DOHH2 (cell line): ENCODE measurements around the gene CNOT4.
A peak's percentile ranks its signal among the peaks of the same experiment; 100 is the strongest.
"Not testable (repeated sequence)": the region's sequence is repeated elsewhere in the genome, so short reads cannot be mapped to it uniquely, and the experiment has no call there.

ENCODE experiments used
- H3F3A ChIP-seq: fragments of 200-600 bp; sonication (generic), shearing (Covaris generic); 2 replicates; pipeline ENCODE4 v1.6.0; 2016; ENCODE audit warnings: antibody characterized with exemption, mild to moderate bottlenecking; ENCODE audit not compliant: control insufficient read depth, insufficient read depth
- H3K27ac ChIP-seq: fragments of 200-600 bp; sonication (generic); 2 replicates; pipeline ENCODE4 v1.5.1; 2014; ENCODE audit warnings: low read depth, mild to moderate bottlenecking, low read length, moderate library complexity
- H3K27me3 ChIP-seq: fragments of 200-600 bp; sonication (generic); 2 replicates; pipeline ENCODE4 v1.6.1; 2014; ENCODE audit warnings: mild to moderate bottlenecking, low read length, mixed read lengths; ENCODE audit not compliant: control insufficient read depth
- H3K36me3 ChIP-seq: fragments of 200-600 bp; sonication (generic); 2 replicates; pipeline ENCODE4 v1.6.1; 2014; ENCODE audit warnings: mild to moderate bottlenecking, low read length, moderate library complexity, mixed read lengths; ENCODE audit not compliant: control insufficient read depth
- H3K4me1 ChIP-seq: fragments of 200-600 bp; sonication (generic); 2 replicates; pipeline ENCODE4 v1.6.1; 2014; ENCODE audit warnings: mild to moderate bottlenecking, low read length, mixed read lengths; ENCODE audit not compliant: control insufficient read depth
- H3K4me2 ChIP-seq: fragments of 200-600 bp; sonication (generic); 2 replicates; pipeline ENCODE4 v1.6.0; 2014; ENCODE audit warnings: mild to moderate bottlenecking, low read length, moderate library complexity
- H3K4me3 ChIP-seq: fragments of 200-600 bp; sonication (generic); 2 replicates; pipeline ENCODE4 v1.5.1; 2014; ENCODE audit warnings: mild to moderate bottlenecking, low read length, mixed read lengths
- H3K79me2 ChIP-seq: fragments of 200-600 bp; sonication (generic); 2 replicates; pipeline ENCODE4 v1.6.1; 2014; ENCODE audit warnings: mild to moderate bottlenecking, low read length, mixed read lengths; ENCODE audit not compliant: control insufficient read depth
- H3K9me2 ChIP-seq: fragments of 200-600 bp; sonication (generic); replicated peaks from 2 replicates; pipeline ENCODE4 v1.6.1; 2014; ENCODE audit warnings: mild to moderate bottlenecking, low read length, mixed read lengths; ENCODE audit not compliant: control insufficient read depth
- H3K9me3 ChIP-seq: fragments of 200-600 bp; sonication (generic); 2 replicates; pipeline ENCODE4 v1.6.1; 2014; ENCODE audit warnings: antibody characterized with exemption, low read length, mixed read lengths; ENCODE audit not compliant: control insufficient read depth, insufficient read depth
- H4K20me1 ChIP-seq: fragments of 200-600 bp; sonication (generic); 2 replicates; pipeline ENCODE4 v1.6.0; 2014; ENCODE audit warnings: low read depth, mild to moderate bottlenecking, antibody characterized with exemption, low read length, moderate library complexity; ENCODE audit not compliant: control insufficient read depth, insufficient read depth
- EZH2phosphoT487 ChIP-seq: fragments of 200-600 bp; sonication (generic); IDR thresholded peaks from 2 replicates; pipeline ENCODE4 v1.6.1; 2017; ENCODE audit warnings: borderline replicate concordance, mild to moderate bottlenecking, antibody characterized with exemption, low read length, moderate library complexity, mixed read lengths
- TF ChIP-seq, protein P1 (sequence below): fragments of 200-600 bp; sonication (generic); IDR thresholded peaks from one replicate; pipeline ENCODE4 v1.5.1; 2014; ENCODE audit warnings: antibody characterized with exemption, mild to moderate bottlenecking, low read depth, low read length; ENCODE audit not compliant: poor library complexity, severe bottlenecking

CNOT4 gene

DNA sequence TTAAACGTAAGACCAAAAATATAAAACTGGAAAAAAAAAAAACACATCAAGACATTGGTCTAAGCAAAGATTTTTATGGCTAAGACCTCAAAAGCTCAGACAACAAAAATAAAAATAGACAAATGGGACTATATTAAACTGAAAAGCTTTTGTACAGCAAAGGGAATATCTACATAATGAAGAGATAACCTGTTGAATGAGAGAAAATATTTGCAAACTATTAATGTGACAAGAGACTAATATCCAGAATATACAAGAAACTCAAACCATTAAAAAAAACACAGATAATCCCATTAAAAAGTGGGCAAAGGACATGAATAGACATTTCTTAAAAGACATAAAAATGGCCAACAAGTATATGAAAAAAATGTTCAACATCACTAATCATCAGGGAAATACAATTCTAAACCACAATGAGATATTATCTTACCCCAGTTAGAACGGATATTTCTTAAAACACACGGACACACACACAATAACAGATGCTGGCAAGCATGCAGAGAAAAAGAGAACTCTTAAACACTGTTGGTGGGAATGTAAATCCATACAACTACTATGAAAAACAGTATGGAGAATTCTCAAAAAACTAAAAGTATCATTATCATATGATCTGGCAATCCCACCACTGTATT is 28.8 kb downstream of the CNOT4 start:
- Histone ChIP-seq H3K27me3 (no peaks in the 10 kb centered on the region), H3K9me2 (no peaks in the 10 kb centered on the region), H3F3A (no peaks in the 10 kb centered on the region), H3K4me1 (no peaks in the 10 kb centered on the region), H3K79me2 (peaks cover 88% of the 10 kb centered on the region), H3K27ac (no peak overlapping the region), H3K4me2 (no peak overlapping the region), H3K36me3 (peaks cover 4% of the 10 kb centered on the region; the same call in 1 of the 2 replicates), H3K4me3 (no peak overlapping the region), H3K9me3 (no peaks in the 10 kb centered on the region), H4K20me1 (peaks cover 10% of the 10 kb centered on the region; the same call in 1 of the 2 replicates)
- no peak for TF ChIP-seq EZH2phosphoT487
- TF ChIP-seq, protein P1, sequence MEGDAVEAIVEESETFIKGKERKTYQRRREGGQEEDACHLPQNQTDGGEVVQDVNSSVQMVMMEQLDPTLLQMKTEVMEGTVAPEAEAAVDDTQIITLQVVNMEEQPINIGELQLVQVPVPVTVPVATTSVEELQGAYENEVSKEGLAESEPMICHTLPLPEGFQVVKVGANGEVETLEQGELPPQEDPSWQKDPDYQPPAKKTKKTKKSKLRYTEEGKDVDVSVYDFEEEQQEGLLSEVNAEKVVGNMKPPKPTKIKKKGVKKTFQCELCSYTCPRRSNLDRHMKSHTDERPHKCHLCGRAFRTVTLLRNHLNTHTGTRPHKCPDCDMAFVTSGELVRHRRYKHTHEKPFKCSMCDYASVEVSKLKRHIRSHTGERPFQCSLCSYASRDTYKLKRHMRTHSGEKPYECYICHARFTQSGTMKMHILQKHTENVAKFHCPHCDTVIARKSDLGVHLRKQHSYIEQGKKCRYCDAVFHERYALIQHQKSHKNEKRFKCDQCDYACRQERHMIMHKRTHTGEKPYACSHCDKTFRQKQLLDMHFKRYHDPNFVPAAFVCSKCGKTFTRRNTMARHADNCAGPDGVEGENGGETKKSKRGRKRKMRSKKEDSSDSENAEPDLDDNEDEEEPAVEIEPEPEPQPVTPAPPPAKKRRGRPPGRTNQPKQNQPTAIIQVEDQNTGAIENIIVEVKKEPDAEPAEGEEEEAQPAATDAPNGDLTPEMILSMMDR, result no peak

DNA sequence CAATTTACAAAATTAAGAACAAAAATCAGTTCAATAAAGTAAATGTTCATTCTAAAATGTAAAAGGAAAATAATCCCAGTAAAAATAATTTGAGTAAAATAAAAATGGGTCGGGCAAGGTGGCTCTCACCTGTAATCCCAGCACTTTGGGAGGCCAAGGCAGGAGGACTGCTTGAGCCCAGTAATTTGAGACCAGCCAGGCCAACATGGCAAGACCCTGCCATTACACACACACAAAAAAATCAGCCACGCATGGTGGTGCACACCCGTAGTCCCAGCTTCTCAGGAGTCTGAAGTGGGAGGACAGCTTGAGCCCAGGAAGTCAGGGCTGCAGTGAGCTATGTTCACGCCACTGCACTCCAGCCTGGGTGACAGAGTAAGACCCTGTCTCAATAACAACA is 34.4 kb downstream of the CNOT4 start:
- no peak overlapping the region for H3K4me3 ChIP-seq
- no peaks in the 10 kb centered on the region for H3K27me3 ChIP-seq
- H3K9me3 ChIP-seq, result no peaks in the 10 kb centered on the region
- H4K20me1 ChIP-seq, result peaks cover 16% of the 10 kb centered on the region; the same call in 1 of the 2 replicates
- no peaks in the 10 kb centered on the region for H3F3A ChIP-seq
- no peaks in the 10 kb centered on the region for H3K4me1 ChIP-seq
- H3K4me2 ChIP-seq, result no peak overlapping the region
- no peak overlapping the region for H3K27ac ChIP-seq
- peaks cover 75% of the 10 kb centered on the region for H3K79me2 ChIP-seq
- TF ChIP-seq, protein P1, result no peak
- no peak for TF ChIP-seq EZH2phosphoT487
- no peaks in the 10 kb centered on the region for H3K9me2 ChIP-seq
- no peaks in the 10 kb centered on the region for H3K36me3 ChIP-seq

DNA sequence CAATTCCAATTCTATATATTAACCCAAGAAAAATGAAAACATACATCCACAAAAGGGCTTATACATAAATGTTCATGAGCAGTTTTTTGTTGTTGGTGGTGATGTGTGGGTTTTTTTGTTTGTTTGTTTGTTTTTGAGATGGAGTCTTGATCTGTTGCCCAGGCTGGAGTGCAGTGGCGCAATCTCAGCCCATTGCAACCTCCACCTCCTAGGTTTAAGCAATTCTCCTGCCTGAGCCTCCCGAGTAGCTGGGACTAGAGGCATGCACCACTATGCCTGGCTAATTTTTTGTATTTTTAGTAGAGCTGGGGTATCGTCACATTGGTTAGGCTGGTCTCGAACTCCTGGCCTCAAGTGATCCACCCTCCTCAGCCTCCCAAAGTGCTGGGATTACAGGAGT is 40.2 kb downstream of the CNOT4 start:
- not testable (repeated sequence) for H3K4me2 ChIP-seq, H4K20me1 ChIP-seq, H3K9me3 ChIP-seq, H3K27ac ChIP-seq, H3K9me2 ChIP-seq, H3K27me3 ChIP-seq, H3K36me3 ChIP-seq, H3F3A ChIP-seq, H3K4me3 ChIP-seq
- H3K4me1 ChIP-seq, result peaks cover 12% of the 10 kb centered on the region
- peaks cover 75% of the 10 kb centered on the region for H3K79me2 ChIP-seq

DNA sequence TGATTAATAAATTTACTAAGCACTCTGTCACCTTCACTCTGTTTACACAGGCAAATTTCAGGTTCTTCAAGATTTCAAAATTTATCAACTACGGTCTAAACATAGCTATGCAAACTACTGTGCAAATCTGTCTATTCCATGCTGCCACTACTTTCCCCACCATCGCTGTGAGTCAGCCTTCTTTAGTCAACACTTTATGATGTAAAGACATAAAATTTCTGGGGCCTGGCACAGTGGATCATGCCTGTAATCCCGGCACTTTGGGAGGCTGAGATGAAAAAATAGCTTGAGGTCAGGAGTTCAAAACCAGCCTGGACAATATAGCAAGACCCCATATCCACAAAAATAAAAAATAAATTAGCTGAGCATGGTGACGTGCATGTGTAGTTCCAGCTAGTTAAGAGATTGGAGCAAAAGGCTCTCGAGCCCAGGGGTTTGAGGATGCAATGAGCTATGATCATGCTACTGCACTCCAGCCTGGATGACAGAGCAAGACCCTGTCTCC is 42.6 kb downstream of the CNOT4 start:
- peak overlapping the region; percentile 19; the same call in 1 of the 2 replicates for H3K4me2 ChIP-seq
- H3K4me1 ChIP-seq, result peaks cover 12% of the 10 kb centered on the region
- H3K9me3 ChIP-seq, result no peaks in the 10 kb centered on the region
- no peaks in the 10 kb centered on the region for H3F3A ChIP-seq
- no peaks in the 10 kb centered on the region for H3K9me2 ChIP-seq
- H3K79me2 ChIP-seq, result peaks cover 81% of the 10 kb centered on the region
- no peak overlapping the region for H3K27ac ChIP-seq
- H3K36me3 ChIP-seq, result peaks cover 3% of the 10 kb centered on the region; the same call in 1 of the 2 replicates
- TF ChIP-seq, protein P1, result no peak
- H4K20me1 ChIP-seq, result peaks cover 12% of the 10 kb centered on the region
- no peak overlapping the region for H3K4me3 ChIP-seq
- no peaks in the 10 kb centered on the region for H3K27me3 ChIP-seq
